ENCODE measurements around the gene RPS6KA4.

The RPS6KA4 gene

DNA sequence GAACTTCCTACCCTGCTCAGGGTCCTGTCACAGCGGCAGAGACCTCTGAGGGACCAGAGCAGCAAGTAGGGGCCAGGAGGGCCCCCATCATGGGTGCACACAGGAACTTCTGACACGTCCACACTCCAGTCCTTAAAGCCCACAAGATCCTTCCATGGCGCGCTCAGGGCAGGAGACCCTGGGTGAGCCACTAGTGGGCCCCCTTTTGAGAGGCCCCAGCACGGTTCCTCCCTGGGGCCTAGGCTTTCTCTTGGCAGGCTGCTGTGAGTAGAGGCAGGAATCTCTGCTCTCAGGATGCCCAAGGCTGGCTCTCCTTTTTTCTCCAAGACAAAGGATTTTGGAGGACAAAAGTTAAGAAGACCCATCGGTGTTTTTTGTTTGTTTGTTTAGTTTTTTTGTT, 22.4 kb downstream of the RPS6KA4 start:
- DNase-seq (ENCODE audit: low read depth, low spot score), result no peak
- TF ChIP-seq, protein P1, sequence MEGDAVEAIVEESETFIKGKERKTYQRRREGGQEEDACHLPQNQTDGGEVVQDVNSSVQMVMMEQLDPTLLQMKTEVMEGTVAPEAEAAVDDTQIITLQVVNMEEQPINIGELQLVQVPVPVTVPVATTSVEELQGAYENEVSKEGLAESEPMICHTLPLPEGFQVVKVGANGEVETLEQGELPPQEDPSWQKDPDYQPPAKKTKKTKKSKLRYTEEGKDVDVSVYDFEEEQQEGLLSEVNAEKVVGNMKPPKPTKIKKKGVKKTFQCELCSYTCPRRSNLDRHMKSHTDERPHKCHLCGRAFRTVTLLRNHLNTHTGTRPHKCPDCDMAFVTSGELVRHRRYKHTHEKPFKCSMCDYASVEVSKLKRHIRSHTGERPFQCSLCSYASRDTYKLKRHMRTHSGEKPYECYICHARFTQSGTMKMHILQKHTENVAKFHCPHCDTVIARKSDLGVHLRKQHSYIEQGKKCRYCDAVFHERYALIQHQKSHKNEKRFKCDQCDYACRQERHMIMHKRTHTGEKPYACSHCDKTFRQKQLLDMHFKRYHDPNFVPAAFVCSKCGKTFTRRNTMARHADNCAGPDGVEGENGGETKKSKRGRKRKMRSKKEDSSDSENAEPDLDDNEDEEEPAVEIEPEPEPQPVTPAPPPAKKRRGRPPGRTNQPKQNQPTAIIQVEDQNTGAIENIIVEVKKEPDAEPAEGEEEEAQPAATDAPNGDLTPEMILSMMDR (IDR thresholded peaks at IDR 0.05; ENCODE audit: low read depth, low read length), result no peak
- H3K4me3 ChIP-seq (ENCODE audit: low read depth, low read length), result no peak overlapping the region
- in situ Hi-C loops (cut with HindIII; ENCODE audit: low sequenced_read_pairs), result no loop called here

DNA sequence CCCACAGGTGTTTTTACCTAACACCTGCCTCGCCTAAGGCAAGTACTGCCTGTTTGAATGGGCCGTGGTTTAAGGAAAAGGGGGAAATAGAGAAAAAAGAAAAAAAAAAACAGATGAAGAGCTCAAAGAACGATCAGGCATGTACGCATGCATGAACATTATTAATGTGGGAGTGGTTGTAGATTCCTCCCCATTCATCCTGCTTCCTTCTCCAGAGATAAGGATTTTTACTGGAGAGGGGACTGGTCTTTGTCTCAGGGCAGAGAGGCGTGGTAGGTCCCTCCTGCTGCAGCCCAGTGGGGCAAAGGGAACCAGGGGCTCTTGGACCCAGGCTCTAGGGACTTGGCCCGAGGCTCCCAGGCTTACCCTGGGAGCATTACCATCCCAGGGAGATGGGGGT, 23.1 kb downstream of the RPS6KA4 start:
- no peak overlapping the region for H3K4me3 ChIP-seq (ENCODE audit: low read depth, low read length)
- no peak for DNase-seq (ENCODE audit: low read depth, low spot score)
- in situ Hi-C loops (cut with HindIII; ENCODE audit: low sequenced_read_pairs), result no loop called here
- TF ChIP-seq, protein P1 (IDR thresholded peaks at IDR 0.05; ENCODE audit: low read depth, low read length), result no peak

DNA sequence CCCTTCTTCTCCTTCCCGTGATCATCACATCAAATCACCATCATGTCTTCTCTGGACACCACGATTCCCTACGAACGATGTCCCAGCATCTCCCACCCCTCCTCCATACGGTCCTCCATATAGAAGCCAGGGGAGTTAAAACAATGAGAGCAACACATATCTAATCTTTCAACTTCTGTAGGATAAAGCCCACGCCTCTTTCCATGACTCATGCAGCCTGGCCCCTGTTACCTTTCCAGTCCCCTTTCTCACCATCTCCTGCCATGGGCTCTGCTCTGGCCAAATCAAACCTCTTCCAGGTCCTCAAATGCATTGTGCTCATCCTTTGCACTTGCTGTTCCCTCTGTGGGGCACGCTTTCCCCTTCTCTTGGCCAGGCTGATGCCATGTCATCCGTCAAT, 23.6 kb downstream of the RPS6KA4 start:
- no peak overlapping the region for H3K4me3 ChIP-seq (ENCODE audit: low read depth, low read length)
- in situ Hi-C loops (cut with HindIII; ENCODE audit: low sequenced_read_pairs), result no loop called here
- DNase-seq (ENCODE audit: low read depth, low spot score), result no peak
- TF ChIP-seq, protein P1 (IDR thresholded peaks at IDR 0.05; ENCODE audit: low read depth, low read length), result no peak

DNA sequence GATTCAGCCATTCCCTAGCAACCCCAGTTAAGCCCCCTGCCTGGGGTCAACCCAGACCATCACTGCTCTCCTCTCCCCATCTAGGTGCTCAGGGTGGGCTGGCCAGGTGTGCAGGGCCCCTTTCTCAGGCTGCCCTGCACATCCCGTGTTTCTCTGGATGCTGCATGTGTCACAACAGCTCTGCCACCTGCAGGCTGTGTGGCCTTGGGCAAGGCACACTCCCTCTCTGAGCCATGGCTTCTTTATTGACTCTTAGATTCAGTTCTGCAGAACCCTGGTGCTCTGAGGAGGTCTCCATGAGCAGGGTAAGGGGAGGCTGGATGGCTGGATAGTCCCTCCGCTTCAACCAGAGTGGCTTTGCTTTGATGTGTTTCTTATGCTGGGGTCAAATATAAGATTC, 24.6 kb downstream of the RPS6KA4 start:
- TF ChIP-seq, protein P1 (IDR thresholded peaks at IDR 0.05; ENCODE audit: low read depth, low read length), result no peak
- in situ Hi-C loops (cut with HindIII; ENCODE audit: low sequenced_read_pairs), result no loop called here
- no peak for DNase-seq (ENCODE audit: low read depth, low spot score)
- no peak overlapping the region for H3K4me3 ChIP-seq (ENCODE audit: low read depth, low read length)

DNA sequence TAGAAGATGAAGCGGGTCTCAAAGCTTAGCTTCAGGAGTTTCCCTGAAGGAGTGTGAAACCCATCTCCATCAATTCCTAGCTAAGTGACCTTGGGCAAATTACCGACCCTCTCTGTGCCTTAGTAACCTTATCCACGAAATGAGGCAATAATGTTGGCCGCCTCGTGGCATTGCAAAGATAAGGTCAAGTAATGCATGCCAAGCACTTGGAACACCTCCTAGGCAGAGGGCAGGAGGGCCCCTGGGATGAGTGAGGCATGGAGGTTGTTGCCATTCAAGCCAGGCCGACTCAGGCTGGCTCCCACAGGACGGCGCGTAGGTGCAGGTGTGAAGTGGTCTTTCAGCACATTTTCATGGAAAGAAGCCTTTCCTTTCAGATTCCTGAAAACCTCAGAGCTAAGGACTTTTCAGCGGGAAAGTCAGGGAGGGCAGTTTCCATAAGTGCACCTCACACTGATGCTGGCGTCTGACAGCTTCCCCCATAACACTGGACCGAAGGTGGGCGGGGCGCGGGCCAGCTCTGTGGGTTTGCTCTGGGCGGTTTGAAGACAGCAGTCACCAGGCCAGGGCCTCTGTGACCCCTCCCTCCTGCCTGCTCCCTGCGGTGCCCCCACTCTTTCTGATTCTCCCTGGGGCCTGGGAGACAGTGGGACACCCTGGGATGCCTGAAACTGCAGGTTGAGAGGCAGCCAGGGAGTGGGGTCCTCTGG, 25.2 kb downstream of the RPS6KA4 start:
- no peak for DNase-seq (ENCODE audit: low read depth, low spot score)
- no peak overlapping the region for H3K4me3 ChIP-seq (ENCODE audit: low read depth, low read length)
- TF ChIP-seq, protein P1 (IDR thresholded peaks at IDR 0.05; ENCODE audit: low read depth, low read length), result no peak
- in situ Hi-C loops (cut with HindIII; ENCODE audit: low sequenced_read_pairs), result no loop called here

DNA sequence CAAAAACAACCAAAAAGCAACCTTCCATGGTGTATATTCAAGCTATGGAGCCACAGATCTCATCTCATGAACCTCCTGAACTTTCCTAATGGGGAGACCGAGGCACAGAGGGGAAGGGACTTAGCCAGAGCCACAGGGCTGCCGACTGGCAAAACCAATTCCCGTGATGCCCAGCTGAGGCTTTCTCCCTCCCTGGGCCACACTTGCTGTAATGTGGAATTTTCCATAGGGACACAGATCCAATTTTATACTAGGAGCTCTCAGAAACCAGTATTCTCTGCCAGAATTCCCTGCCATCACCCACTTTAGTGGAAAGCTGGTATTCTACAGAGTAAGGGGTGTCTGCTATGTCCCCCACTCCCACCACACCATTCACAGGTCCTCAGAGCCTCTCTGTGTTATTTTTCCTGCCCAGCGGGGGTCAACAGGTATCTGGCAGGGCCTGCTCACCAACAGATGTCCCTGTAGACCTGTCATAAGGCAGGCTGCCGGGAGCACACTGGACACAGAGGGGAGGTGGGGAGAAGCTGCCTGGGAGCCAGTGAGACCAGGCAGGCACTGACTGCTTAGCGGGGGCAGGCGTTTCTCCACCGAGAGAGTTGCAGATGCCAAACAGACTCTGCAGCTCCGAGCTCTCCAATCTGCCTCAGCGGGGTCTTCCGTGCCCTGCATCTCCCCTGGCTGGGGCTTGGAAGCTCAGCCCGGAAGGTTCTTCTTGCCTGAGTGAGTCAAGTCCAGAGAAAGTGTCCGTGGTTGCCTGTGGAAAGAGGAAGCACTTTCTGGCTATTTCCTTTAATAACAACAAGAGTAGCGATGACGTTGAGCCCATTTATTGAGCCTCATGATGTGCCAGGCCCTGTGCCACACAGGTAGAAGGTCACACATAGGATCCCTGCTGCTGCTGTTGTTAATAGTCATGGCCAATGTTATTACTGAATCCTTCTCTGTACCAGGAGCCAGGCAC, 26.3 kb downstream of the RPS6KA4 start:
- no peak overlapping the region for H3K4me3 ChIP-seq (ENCODE audit: low read depth, low read length)
- DNase-seq (ENCODE audit: low read depth, low spot score), result no peak
- TF ChIP-seq, protein P1 (IDR thresholded peaks at IDR 0.05; ENCODE audit: low read depth, low read length), result no peak
- in situ Hi-C loops (cut with HindIII; ENCODE audit: low sequenced_read_pairs), result no loop called here

Measured in astrocyte of the spinal cord (primary cell).